ENCODE measurements around the gene IQCN.

GRCh38 chr19:18289471-18290301 is 15.4 kb upstream of the IQCN start:
- TF ChIP-seq, protein P1, sequence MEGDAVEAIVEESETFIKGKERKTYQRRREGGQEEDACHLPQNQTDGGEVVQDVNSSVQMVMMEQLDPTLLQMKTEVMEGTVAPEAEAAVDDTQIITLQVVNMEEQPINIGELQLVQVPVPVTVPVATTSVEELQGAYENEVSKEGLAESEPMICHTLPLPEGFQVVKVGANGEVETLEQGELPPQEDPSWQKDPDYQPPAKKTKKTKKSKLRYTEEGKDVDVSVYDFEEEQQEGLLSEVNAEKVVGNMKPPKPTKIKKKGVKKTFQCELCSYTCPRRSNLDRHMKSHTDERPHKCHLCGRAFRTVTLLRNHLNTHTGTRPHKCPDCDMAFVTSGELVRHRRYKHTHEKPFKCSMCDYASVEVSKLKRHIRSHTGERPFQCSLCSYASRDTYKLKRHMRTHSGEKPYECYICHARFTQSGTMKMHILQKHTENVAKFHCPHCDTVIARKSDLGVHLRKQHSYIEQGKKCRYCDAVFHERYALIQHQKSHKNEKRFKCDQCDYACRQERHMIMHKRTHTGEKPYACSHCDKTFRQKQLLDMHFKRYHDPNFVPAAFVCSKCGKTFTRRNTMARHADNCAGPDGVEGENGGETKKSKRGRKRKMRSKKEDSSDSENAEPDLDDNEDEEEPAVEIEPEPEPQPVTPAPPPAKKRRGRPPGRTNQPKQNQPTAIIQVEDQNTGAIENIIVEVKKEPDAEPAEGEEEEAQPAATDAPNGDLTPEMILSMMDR (IDR thresholded peaks at IDR 0.05), result no peak
- no peak for TF ChIP-seq EP300 (IDR thresholded peaks at IDR 0.05; ENCODE audit: low read depth)

All from transverse colon (tissue), 3 donors.